Activated CD8-positive, alpha-beta memory T cell treated with anti-CD3 and anti-CD28 coated beads, Interleukin-2, amount 50 U/mL, for 24 hours (primary cell): ENCODE results near the gene GBP3.
"Not testable (repeated sequence)": the region's sequence is repeated elsewhere in the genome, so short reads cannot be mapped to it uniquely, and the experiment has no call there.

Experiments used
- DNase-seq: peaks from one replicate; pipeline ENCODE4 v3.0.0-alpha.2; 2020; ENCODE audit errors: extremely low read depth

GBP3 gene

GRCh38 chr1:89022167-89022959 is at the start of gene GBP3:
GBP3 (minus strand) TSS chr1:89022866; CDS start chr1:89020721, 2,145 bp downstream.
- DNase-seq: no peak

GRCh38 chr1:89070509-89070908 is 47.8 kb upstream of the GBP3 start:
- no peak for DNase-seq

GRCh38 chr1:89069951-89070350 is 47.3 kb upstream of the GBP3 start:
- no peak for DNase-seq

- no peak for DNase-seq
Measured at GRCh38 chr1:89068291-89068690, 45.6 kb upstream of the GBP3 start.

- DNase-seq: no peak
Measured at GRCh38 chr1:89065079-89065868, 42.6 kb upstream of the GBP3 start, which contains the start of gene GBP1. GBP1 (minus strand) TSS chr1:89065208; CDS start chr1:89063234, 1,974 bp downstream.

GRCh38 chr1:89064632-89065031 is 42.0 kb upstream of the GBP3 start:
- DNase-seq: no peak

GRCh38 chr1:89063094-89063493 is 40.4 kb upstream of the GBP3 start:
- no peak for DNase-seq

GRCh38 chr1:89060091-89060490 is 37.4 kb upstream of the GBP3 start:
- no peak for DNase-seq

GRCh38 chr1:89051955-89052312 is 29.3 kb upstream of the GBP3 start:
- no peak for DNase-seq

GRCh38 chr1:89051300-89051954 is 28.8 kb upstream of the GBP3 start:
- DNase-seq: no peak

GRCh38 chr1:89050649-89051033 is 28.0 kb upstream of the GBP3 start:
- no peak for DNase-seq

- not testable (repeated sequence) for DNase-seq
Measured at GRCh38 chr1:89049901-89050648, 27.4 kb upstream of the GBP3 start.

GRCh38 chr1:89049187-89049586 is 26.5 kb upstream of the GBP3 start:
- DNase-seq: not testable (repeated sequence)

- no peak for DNase-seq
Measured at GRCh38 chr1:89047734-89048133, 25.1 kb upstream of the GBP3 start.

- DNase-seq: not testable (repeated sequence)
Measured at GRCh38 chr1:89046318-89047183, 23.9 kb upstream of the GBP3 start.

- DNase-seq: no peak
Measured at GRCh38 chr1:89044970-89045721, 22.5 kb upstream of the GBP3 start.

- DNase-seq: no peak
Measured at GRCh38 chr1:89043940-89044339, 21.3 kb upstream of the GBP3 start.

GRCh38 chr1:89042491-89042890 is 19.8 kb upstream of the GBP3 start:
- DNase-seq: no peak

GRCh38 chr1:89041721-89042120 is 19.1 kb upstream of the GBP3 start:
- DNase-seq: no peak

GRCh38 chr1:89041119-89041641 is 18.5 kb upstream of the GBP3 start:
- DNase-seq: no peak
